HG02970 (cell line): ENCODE results near the gene HGS.
A peak's percentile ranks its signal among the peaks of the same experiment; 100 is the strongest.

ENCODE experiments used
- ATAC-seq: cut with Tn5 transposase; IDR thresholded peaks from one replicate; pipeline ENCODE4 v1.9.1; 2021; ENCODE audit warnings: mild to moderate bottlenecking, moderate library complexity, moderate number of reproducible peaks; ENCODE audit not compliant: unreplicated experiment, low FRiP score

Gene HGS

DNA sequence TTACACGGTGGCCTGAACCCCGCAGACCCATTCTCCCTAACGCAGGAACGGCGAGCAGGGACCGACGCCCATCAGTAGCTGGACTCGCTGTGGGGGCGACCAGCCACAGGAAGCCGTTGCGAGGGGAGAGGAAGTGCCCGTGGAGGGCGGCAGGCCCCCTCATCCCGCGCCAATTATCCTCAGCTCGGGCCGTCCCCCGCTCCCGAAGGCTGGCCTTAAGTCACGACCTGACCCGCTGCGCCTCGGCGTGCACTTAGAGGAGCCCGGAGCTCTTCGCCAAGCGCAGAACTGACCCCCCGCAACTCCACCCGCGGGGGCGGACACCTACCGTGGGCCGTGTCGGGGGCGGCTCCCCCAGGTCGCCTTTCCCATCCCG lies 615 bp upstream of the HGS start:
- ATAC-seq, result peak; percentile 9

DNA sequence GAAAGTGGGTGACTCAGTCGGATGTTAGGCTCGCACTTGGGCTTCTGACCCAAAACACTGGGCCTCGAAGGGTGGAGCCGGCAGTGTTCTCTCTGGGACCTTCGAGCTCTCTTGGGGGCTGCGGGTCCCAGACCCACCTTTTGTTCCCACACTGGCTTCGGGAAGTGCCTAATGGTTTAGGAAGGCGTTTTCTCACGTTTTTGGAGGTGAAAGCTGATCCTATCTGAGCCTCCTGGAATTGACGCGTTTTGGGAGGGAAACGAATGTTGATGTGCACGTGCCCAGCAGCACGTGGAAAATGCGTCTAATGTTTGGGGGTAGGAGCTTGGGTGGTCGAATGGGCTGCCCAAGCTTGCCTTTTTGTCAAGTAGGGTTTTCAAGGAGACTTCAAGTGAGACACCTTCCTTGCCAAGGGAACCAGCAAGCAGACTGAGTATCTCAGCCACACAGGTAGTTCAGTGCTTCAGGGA lies 666 bp downstream of the HGS start:
- no peak for ATAC-seq

DNA sequence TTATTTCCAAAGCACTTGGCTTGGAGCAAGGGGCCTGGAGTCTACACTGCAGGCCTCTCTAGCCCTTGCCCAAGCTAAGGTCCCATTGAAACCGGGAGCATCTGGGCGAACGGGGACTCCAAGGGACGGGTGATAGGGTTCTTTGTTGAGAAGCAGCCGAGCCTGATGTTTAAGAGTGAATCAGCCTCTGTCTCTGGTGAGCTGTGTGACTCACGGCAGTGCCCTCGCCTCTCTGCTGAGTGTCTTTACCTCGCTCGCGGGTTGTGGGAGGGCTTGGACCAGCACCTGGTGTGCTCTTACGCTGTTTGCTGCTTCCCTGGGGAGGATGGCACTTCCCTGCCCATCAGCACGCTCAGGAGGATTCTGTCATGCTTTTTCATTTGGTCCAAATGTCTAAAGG lies 1.3 kb downstream of the HGS start:
- ATAC-seq, result no peak

DNA sequence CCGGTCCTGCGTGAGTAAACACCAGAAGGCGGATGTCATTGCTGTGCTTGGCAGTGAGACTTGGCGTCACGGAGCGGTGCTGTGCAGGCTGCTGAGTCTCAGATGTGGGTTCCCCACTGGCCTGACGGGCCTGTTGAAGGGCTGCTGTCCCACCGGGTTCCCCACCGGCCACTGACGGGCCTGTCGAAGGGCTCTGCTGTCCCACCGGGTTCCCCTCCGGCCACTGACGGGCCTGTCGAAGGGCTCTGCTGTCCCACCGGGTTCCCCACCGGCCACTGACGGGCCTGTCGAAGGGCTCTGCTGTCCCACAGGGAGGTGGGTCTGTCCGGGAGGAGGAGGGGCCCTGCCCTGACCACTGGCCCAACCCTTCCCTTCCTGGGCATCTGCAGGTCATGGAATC lies 2.8 kb downstream of the HGS start:
- ATAC-seq, result no peak

DNA sequence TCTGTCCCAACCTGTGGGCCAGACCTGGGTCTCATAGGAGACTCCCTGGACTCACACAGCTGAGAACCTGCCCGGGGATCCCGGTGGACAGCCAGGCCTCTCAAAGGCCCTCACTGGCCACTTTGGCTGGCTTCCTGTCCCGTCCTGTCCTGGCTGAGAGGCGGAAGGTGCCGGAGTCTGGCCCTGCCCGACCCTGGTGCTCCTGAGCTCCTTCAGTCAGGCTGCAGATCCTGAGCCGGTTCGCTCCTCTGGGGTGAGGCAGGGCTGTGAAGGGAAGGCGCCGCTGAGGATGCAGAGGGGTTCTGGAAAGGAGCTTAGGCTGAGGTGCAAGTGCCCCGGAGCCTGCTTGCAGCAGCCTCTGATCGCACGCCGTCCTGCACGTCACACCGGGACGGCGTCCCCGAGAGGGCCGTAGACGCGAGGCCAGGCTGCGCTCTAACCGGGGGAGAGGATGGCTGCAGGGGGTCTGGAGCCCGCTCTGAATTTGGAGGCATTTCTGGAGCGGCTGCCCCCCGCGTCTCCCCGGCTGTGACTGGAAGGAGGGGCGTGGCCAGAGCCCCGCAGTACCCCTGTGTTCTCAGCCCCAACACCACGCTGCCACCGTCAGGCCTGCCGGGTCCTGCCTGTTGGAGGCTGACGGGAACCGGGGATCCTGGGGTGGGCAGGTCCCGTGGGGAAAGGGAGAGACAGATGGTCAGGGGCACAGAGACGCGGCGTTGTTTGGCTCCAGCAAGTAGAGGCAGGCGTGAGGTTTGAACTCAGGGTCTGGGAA lies 4.1 kb downstream of the HGS start:
- no peak for ATAC-seq

DNA sequence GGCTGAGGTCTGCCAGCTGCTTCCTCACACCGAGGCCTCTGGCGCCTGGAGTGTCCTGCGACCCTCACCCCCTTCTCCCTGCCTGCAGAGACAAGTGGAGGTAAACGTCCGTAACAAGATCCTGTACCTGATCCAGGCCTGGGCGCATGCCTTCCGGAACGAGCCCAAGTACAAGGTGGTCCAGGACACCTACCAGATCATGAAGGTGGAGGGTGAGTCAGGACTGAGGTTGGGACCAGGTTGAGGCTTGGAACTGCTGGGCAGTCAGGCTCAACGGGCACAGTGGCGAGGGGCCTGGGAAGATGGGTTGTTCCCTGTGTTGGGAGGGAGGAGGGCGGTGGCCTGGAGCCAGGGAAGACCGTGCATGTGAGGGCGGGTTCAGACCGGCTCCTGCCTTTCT lies 4.8 kb downstream of the HGS start:
- no peak for ATAC-seq

DNA sequence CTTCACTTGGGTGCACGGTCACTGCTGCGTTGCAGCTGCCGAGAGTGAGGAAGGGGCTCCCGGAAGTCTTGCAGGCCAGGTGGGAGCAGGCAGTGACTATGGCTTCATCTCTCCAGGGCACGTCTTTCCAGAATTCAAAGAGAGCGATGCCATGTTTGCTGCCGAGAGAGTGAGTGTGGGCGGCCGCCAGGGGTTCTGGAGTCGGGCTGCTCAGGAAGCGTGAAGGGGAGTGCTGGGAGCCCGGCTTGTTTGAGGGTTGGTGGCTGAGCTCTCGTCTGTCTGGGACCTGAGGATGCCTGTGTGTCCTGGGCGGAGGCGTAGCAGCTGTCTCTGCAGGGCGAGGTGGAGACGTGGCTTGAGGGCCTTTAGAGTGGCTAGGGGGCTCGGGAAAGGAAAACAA lies 6.3 kb downstream of the HGS start:
- no peak for ATAC-seq

DNA sequence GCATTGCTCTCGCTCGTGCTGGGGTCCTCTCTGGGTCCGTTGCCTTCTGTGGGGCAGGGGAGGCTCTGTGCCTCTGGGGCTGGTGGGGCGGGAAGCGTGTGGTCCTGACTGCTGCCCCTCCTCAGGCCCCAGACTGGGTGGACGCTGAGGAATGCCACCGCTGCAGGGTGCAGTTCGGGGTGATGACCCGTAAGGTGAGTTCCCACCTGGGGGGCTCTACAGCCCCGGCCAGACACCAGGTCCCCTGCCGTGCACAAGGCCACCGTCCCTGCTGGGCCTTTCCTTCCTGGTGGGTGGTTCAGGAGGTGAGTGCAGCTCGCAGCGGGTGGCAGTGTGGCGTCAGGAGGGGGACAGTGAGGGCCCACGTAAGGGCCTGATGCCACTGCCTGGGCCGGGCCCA lies 6.7 kb downstream of the HGS start:
- no peak for ATAC-seq

DNA sequence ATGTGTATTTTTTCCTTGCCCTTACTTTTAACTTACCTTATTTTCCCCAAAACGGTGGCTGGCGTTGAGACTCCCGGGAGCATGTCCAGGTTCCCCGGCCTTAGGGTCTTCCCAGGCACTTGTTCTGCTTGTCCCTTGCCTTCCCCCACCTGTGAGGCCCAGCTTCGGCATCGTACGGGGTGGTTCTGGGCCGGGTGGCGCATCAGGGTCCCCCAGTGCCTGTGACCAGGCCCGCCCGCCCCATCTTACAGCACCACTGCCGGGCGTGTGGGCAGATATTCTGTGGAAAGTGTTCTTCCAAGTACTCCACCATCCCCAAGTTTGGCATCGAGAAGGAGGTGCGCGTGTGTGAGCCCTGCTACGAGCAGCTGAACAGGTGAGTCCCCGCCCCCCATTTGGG lies 7.4 kb downstream of the HGS start:
- ATAC-seq, result no peak

DNA sequence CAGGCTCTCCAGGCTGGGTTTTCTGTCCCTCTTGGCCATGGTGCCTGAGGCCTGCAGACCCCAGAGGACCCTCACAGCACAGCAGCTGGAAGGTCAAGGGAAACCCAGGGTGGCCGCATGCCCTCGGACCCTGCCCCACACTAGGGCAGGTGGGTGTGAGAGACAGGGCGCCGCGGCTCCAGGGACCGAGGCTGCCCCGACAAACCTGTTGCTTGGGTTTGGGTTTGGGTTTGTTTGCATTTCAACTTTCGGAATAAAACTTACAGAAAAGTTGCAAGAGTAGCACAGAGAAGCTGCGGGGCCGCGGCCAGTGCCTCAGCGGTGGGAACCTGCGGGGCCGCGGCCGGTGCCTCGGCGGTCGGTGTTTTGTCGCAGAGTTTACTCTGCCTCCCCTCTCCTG lies 7.8 kb downstream of the HGS start:
- no peak for ATAC-seq

DNA sequence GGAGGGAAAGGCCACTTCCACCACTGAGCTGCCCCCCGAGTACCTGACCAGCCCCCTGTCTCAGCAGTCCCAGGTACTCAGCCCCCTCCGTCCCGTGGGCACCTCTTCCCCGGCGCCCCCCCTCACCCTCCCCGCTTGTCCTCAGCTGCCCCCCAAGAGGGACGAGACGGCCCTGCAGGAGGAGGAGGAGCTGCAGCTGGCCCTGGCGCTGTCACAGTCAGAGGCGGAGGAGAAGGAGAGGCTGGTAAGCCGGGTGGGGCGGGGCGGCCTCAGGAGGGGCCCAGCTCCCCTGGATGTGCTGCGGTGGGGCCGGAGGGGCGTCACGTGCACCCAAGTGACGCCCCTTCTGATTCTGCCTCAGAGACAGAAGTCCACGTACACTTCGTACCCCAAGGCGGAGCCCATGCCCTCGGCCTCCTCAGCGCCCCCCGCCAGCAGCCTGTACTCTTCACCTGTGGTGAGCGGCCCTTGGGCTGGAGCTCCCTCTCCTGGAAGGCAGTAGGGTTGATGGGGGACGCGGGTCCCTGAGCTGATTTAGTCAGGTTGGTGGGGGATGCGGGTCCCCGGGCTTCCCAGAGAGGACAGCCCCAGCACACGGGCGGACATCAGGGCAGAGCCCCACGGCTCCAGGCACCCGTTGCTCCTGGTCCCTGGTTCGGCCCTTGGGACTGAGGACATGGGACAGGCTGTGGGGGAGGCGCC lies 9.8 kb downstream of the HGS start:
- ATAC-seq, result no peak

DNA sequence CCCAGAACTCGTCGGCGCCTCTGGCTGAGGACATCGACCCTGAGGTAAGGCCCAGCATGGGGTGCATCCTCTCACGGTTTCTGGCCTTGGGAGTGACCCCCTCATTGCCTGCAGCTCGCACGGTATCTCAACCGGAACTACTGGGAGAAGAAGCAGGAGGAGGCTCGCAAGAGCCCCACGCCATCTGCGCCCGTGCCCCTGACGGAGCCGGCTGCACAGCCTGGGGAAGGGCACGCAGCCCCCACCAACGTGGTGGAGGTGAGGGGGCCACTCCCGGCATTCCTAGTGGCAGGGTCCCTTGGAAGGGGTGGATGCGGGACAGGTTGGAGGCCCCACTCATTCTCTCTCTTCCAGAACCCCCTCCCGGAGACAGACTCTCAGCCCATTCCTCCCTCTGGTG lies 11.0 kb downstream of the HGS start:
- ATAC-seq, result no peak

DNA sequence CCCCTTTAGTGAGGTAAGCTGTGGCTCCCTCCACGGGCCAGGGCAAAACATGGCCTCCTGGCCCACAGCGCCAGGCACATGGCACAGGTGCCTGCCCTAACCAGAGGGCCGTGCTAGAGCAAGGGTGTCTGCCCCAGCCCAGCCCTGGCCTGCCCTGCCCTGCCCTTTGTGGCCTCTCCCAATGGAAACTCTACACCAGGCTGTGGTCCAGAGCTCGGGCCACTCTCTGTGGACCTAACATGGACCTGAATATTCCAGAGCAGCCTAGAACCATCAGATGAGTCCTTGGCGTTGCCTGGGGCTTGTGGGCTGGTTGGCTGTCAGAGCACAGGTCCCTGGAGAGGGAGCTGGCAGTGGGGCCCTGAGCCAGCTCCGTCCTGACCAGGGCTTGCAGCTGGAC lies 11.4 kb downstream of the HGS start:
- ATAC-seq, result no peak

DNA sequence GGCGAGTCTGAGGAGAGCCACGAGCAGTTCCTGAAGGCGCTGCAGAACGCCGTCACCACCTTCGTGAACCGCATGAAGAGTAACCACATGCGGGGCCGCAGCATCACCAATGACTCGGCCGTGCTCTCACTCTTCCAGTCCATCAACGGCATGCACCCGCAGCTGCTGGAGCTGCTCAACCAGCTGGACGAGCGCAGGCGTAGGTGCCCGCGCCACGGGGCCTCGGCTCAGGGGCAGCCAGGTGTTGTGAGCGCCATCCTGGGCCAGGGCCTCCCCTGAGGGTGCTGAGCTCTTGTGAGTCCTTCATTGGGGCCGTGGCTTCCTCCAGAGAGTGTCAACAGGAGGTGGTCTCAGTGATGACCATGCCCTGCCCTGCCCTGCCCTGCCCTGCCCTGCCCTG lies 12.0 kb downstream of the HGS start:
- ATAC-seq, result no peak

DNA sequence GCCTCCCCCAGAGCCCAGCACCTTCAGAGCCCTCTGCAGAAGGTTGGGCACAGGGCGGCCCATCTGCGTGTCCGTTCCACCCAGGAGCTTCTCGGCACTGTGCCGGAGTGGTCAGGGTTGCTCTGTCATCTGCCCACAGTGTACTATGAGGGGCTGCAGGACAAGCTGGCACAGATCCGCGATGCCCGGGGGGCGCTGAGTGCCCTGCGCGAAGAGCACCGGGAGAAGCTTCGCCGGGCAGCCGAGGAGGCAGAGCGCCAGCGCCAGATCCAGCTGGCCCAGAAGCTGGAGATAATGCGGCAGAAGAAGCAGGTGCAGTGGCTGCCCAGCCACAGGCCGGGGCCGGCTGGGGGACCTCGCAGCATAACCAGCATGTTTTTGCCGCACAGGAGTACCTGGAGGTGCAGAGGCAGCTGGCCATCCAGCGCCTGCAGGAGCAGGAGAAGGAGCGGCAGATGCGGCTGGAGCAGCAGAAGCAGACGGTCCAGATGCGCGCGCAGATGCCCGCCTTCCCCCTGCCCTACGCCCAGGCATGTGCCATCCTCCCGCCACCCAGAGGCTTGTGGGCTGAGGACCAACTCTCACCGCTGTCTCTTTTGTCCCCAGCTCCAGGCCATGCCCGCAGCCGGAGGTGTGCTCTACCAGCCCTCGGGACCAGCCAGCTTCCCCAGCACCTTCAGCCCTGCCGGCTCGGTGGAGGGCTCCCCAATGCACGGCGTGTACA lies 12.6 kb downstream of the HGS start:
- ATAC-seq, result no peak

DNA sequence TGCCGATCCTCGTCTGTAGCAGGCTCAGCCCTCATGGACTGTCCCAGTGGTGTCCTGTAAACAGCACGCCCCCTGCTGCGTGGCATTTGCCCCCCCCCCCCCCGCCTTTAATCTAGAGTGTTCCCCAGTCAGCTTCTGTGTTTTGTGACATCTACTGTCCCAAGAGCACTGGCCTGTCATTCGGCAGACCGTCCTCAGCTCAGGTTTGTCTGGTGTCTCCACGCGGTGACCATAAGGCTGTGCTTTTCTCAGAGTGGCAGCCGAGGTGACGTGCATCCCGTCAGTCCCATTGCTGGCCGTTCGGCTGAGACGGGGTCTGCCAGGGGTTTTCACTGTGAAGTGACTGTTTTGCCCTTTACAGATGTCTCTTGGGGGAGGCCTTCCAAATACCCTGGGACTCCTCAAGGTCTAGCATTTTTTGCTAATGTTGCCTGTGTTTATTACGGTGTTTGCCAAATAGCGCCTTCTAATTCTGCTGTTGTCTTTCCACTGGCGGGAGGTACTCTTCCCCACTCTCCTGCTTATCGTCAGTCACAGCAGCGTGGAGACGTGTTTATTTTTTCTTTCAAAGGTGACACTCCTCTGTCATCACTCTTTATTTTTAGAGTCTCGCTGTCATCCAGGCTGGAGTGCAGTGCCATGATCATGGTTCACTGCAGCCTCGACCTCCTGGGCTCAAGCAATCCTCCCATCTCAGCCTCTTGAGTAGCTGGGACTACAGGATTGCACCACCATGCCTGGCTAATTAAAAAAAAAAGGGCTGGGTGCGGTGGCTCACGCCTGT lies 13.6 kb downstream of the HGS start:
- ATAC-seq, result no peak

DNA sequence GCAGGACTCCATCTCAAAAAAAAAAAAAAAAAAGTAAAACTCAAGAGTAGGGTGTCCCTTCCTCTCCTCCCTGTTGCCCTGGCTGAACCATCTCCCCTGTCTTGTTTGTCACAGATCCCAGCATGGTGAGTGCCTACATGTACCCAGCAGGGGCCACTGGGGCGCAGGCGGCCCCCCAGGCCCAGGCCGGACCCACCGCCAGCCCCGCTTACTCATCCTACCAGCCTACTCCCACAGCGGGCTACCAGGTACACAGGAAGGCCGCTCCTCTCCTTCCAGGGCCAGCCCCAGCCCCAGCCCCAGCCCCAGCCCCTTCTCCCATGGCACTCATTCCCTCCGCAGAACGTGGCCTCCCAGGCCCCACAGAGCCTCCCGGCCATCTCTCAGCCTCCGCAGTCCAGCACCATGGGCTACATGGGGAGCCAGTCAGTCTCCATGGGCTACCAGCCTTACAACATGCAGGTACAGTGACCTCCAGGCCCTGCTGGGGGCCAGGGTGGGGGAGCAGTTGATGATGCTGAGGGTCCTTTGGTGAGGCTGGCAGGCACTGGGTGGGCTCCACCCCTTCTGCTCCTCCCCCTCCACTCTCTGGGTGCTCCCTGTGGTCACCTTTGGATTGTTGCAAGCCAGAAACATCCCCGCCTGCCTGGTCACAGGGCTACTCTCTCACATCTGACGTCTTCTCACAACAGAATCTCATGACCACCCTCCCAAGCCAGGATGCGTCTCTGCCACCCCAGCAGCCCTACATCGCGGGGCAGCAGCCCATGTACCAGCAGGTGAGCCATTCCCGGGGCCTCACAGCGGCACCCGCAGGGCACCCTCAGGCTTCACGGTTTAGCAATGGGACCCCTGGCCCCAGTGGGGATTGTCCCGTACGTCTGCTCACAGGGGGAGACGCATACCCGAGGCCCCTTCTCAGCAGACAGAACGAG lies 16.8 kb downstream of the HGS start:
- ATAC-seq, result no peak

DNA sequence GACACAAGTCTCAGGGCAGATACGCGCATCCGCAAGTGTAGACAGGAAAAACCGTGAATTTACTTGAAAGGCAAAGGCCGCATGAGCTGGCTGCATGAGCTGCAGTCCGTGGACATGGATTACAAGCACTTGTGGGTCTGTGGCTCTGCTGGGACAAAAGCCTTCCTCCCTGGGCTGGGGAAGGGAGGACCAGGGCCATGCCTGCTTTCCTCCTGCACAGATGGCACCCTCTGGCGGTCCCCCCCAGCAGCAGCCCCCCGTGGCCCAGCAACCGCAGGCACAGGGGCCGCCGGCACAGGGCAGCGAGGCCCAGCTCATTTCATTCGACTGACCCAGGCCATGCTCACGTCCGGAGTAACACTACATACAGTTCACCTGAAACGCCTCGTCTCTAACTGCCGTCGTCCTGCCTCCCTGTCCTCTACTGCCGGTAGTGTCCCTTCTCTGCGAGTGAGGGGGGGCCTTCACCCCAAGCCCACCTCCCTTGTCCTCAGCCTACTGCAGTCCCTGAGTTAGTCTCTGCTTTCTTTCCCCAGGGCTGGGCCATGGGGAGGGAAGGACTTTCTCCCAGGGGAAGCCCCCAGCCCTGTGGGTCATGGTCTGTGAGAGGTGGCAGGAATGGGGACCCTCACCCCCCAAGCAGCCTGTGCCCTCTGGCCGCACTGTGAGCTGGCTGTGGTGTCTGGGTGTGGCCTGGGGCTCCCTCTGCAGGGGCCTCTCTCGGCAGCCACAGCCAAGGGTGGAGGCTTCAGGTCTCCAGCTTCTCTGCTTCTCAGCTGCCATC lies 17.7 kb downstream of the HGS start:
- no peak for ATAC-seq
